CD8-positive, alpha-beta memory T cell (primary cell): ENCODE results near the gene AKR7A3. TPM values are rescaled to one million over a fixed set of nuclear protein-coding genes. Genes with fewer than 3 reads are reported as not detected.

ENCODE experiments used
- CTCF ChIA-PET: fragments of 350-600 bp; sonication (Branson Sonifier 250); formaldehyde crosslinking; loops from one replicate; lab custom pipeline; 2021; ENCODE audit warnings: antibody characterized with exemption; lab: Charles Lee
- POLR2A ChIA-PET: fragments of 350-600 bp; sonication (Branson Sonifier 250); formaldehyde crosslinking; loops from one replicate; lab custom pipeline; 2021; ENCODE audit warnings: antibody characterized with exemption; lab: Charles Lee
- DNase-seq, 5 donors: peaks; one replicate each; pipeline versions ENCODE4 v3.0.0 to v3.0.0-alpha.2; 2020 to 2022; ENCODE audit warnings: mixed read lengths in 1 of 5
- H3K27ac ChIP-seq: one replicate; pipeline ENCODE4 v1.7.0; 2013; ENCODE audit warnings: low read depth, mild to moderate bottlenecking, low read length, moderate library complexity
- H3K27me3 ChIP-seq: 2 replicates; pipeline ENCODE4 v1.7.0; 2013; ENCODE audit warnings: low read length, mild to moderate bottlenecking; ENCODE audit not compliant: insufficient read depth, poor library complexity, severe bottlenecking
- H3K36me3 ChIP-seq: 2 replicates; pipeline ENCODE4 v1.7.0; 2013; ENCODE audit warnings: mild to moderate bottlenecking, low read length, moderate library complexity; ENCODE audit not compliant: insufficient read depth
- H3K4me1 ChIP-seq: 2 replicates; pipeline ENCODE4 v1.7.0; 2013; ENCODE audit warnings: mild to moderate bottlenecking, low read length, moderate library complexity; ENCODE audit not compliant: insufficient read depth
- H3K4me3 ChIP-seq: 2 replicates; pipeline ENCODE4 v1.7.0; 2013; ENCODE audit warnings: mild to moderate bottlenecking, low read length
- H3K9me3 ChIP-seq: 2 replicates; pipeline ENCODE4 v1.7.0; 2013; ENCODE audit warnings: mild to moderate bottlenecking, low read length
- H3K27ac Mint-ChIP-seq, 8 donors: one replicate each; pipeline ENCODE4 v1.8.0; 2020 to 2021; ENCODE audit warnings: mixed read lengths in 8 of 8, mild to moderate bottlenecking in 6 of 8, inconsistent platforms in 3 of 8, moderate library complexity in 3 of 8
- H3K27me3 Mint-ChIP-seq, 2 donors: one replicate each; pipeline ENCODE4 v1.8.0; 2020 to 2021; ENCODE audit warnings: mixed read lengths in 2 of 2, mild to moderate bottlenecking in 1 of 2, moderate library complexity in 1 of 2
- H3K36me3 Mint-ChIP-seq, 3 donors: one replicate each; pipeline ENCODE4 v1.8.0; 2020 to 2021; ENCODE audit warnings: mixed read lengths in 3 of 3, inconsistent platforms in 1 of 3, mild to moderate bottlenecking in 1 of 3
- H3K4me1 Mint-ChIP-seq, 3 donors: one replicate each; pipeline ENCODE4 v1.8.0; 2020 to 2021; ENCODE audit warnings: mixed read lengths in 3 of 3, inconsistent platforms in 1 of 3, mild to moderate bottlenecking in 1 of 3
- H3K4me3 Mint-ChIP-seq, 7 donors: one replicate each; pipeline ENCODE4 v1.8.0; 2020 to 2021; ENCODE audit warnings: mixed read lengths in 7 of 7, mild to moderate bottlenecking in 6 of 7, moderate library complexity in 4 of 7, inconsistent platforms in 2 of 7
- H3K9me3 Mint-ChIP-seq, 5 donors: one replicate each; pipeline ENCODE4 v1.8.0; 2020 to 2022; ENCODE audit warnings: mixed read lengths in 5 of 5, mild to moderate bottlenecking in 3 of 5, moderate library complexity in 2 of 5, inconsistent platforms in 1 of 5
- polyA plus RNA-seq: library from polyadenylated mRNA; unstranded; fragments of 300-500 nt; fragmentation: Illumina TruSeq; gene quantifications from one replicate; pipeline ENCODE4 v1.2.3, GENCODE V29; 2021
- total RNA-seq, 2 experiments: library from RNA; stranded (reverse); gene quantifications; one replicate each; pipeline ENCODE4 v1.2.3, GENCODE V29; 2021

The AKR7A3 gene
- total and polyA plus RNA-seq, 3 experiments from 2014 or later: 0.29 to 0.50 TPM; not detected in 1

DNA sequence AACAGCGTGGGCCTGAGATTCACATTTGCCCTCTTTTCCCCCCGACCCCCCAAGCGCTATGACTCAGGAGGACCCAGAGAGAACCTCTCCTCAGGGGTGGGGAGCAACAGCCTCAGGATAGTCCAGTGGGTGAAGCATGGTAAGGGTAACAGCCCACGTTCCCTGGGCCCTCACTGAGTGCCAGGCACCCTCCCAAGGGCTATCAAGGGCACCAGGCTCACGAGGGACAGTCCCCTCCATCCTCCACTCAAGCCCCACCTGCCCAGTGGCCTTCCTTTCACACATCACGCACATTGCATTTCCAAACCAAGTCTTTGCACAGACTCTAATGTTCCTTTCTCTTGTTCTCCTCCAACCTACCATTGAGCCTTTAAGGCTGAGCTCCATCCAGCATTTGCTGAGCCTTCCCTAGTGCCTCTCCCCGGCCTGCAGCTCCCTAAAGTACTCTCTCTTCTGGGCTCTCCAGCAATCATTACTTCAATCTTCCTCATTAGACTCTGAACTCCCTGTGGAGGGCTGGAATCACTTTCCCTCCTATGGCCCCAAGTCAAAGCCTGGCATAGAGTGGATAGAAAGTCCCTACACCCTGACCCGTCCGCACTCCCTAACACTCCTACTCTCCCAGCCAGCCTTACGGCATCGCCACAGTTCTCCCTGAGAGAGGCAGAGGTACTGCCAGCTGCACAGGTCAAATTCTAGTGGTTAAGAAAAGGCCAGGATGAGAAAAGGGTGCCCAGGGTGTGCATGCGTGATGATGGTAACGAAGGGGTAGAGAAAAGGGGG lies 22.3 kb upstream of the AKR7A3 start:
- peak overlapping the region in 7 of 8 donors; percentile 11 to 92 (median 89) for H3K27ac Mint-ChIP-seq
- H3K27me3 ChIP-seq: no peaks in the 10 kb centered on the region
- H3K36me3 ChIP-seq: peaks cover 10% of the 10 kb centered on the region
- H3K27me3 Mint-ChIP-seq: no peaks in the 10 kb centered on the region
- peaks cover 29 to 48% (median 41%) of the 10 kb centered on the region in 3 donors for H3K4me1 Mint-ChIP-seq
- H3K9me3 ChIP-seq: no peaks in the 10 kb centered on the region
- DNase-seq: peak in 1 of 5 donors; percentile 37
- H3K36me3 Mint-ChIP-seq: peaks cover 0 to 33% (median 9%) of the 10 kb centered on the region in 3 donors
- H3K27ac ChIP-seq: peak overlapping the region; percentile 21
- H3K4me1 ChIP-seq: peaks cover 13% of the 10 kb centered on the region
- CTCF ChIA-PET: interaction anchor here (1.6 kb wide), 1 partner anchor 351 kb away, joined by 3 read pairs; no protein-coding TSS in a partner anchor
- peak overlapping the region; percentile 76 for H3K4me3 ChIP-seq
- H3K4me3 Mint-ChIP-seq: peak overlapping the region; percentile 81 to 94 (median 91)
- POLR2A ChIA-PET: interaction anchor here (0.6 kb wide), 1 partner anchor 144 kb away, joined by 3 read pairs; no protein-coding TSS in a partner anchor
- H3K9me3 Mint-ChIP-seq: no peaks in the 10 kb centered on the region

DNA sequence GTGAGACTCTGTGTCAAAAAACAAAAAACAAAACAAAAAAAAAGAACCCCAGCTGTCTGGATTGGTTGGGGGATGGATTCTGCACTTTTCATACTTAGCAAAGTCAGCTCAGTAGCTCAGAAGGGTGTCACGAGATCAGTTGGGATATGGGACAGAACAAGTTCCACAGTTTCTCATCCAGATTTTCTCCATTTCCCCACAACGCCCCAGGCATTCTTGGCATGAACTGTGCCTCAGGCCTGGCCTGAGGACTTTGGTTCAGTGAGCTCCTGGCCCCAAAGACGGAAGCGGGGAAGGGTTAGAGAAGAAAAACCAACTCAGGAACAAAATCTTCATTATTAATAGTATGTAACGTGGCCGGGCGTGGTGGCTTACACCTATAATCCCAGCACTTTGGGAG lies 21.5 kb upstream of the AKR7A3 start:
- Histone ChIP-seq H3K36me3 (peaks cover 17% of the 10 kb centered on the region), H3K4me3 (no peak overlapping the region), H3K9me3 (no peaks in the 10 kb centered on the region), H3K27ac (no peak overlapping the region), H3K27me3 (no peaks in the 10 kb centered on the region), H3K4me1 (peaks cover 13% of the 10 kb centered on the region)
- peak overlapping the region in 4 of 8 donors; percentile 29 to 70 (median 50) for H3K27ac Mint-ChIP-seq
- CTCF ChIA-PET: no interaction called here
- no peaks in the 10 kb centered on the region for H3K9me3 Mint-ChIP-seq
- H3K36me3 Mint-ChIP-seq: peaks cover 0 to 41% (median 9%) of the 10 kb centered on the region in 3 donors
- peak overlapping the region; percentile 13 to 93 (median 81) for H3K4me3 Mint-ChIP-seq
- POLR2A ChIA-PET: no interaction called here
- no peaks in the 10 kb centered on the region for H3K27me3 Mint-ChIP-seq
- peaks cover 27 to 42% (median 41%) of the 10 kb centered on the region in 3 donors for H3K4me1 Mint-ChIP-seq
- peak in 1 of 5 donors; percentile 31 for DNase-seq

DNA sequence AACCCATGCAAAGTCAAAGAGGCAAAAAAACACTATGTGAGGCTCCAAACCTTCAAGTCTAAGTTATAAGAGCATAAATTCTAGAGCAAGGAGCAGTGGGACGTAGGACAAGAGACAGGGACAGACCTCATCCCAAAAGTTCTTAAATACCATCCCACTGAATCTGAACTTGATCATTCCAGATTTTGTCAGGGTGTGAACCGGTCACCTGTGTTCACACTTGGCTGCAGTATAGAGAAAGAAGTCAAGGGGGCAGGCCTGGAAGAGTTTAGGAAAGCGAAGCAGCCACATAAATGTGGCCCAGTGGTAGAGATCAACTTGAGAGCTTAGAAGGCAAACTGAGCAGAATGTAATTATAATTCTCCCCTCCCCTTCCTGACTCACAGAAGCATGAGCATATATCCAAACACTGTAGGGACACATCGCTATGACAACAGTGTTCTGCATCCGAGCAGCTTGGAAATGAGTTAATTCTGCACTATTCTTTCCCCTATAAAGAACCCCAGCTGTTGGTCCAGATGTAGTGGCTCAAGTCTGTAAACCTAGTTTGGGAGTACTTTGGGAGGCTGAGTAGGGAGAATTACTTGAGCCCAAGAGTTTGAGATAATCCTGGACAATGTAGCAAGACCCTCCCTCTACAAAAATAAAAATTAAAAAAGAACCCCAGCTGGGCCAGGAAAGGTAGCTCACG lies 20.7 kb upstream of the AKR7A3 start:
- Mint-ChIP-seq H3K27me3 (no peaks in the 10 kb centered on the region), H3K4me1 (peaks cover 27 to 42% (median 41%) of the 10 kb centered on the region in 3 donors), H3K36me3 (peaks cover 0 to 49% (median 15%) of the 10 kb centered on the region in 3 donors), H3K9me3 (no peaks in the 10 kb centered on the region), H3K27ac (peak overlapping the region in 2 of 8 donors; percentile 19 to 49), H3K4me3 (peak overlapping the region in 5 of 7 donors; percentile 20 to 73 (median 53))
- Histone ChIP-seq H3K4me3 (no peak overlapping the region), H3K4me1 (peaks cover 13% of the 10 kb centered on the region), H3K36me3 (peaks cover 20% of the 10 kb centered on the region), H3K27ac (no peak overlapping the region), H3K9me3 (no peaks in the 10 kb centered on the region), H3K27me3 (no peaks in the 10 kb centered on the region)
- POLR2A ChIA-PET: no interaction called here
- no peak for DNase-seq
- CTCF ChIA-PET: no interaction called here

DNA sequence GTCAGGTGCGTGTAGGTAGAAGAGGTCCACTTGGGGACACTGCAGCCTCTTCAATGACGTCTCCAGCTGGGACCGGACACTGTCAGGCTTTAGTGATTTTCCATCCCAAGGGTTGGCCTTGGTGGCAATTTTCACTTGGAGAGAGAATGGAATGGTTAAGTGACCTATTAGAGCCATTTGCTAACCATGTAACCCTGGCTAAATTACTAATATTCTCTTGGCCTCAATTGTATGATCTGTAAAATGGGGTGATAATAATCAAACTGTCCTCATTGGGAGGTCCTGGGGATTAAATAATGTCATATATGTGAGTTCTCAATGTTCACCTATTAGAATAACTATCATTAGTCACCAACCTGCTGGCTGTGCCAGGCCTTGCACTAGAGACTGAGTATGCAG lies 19.9 kb upstream of the AKR7A3 start:
- Histone ChIP-seq H3K27me3 (no peaks in the 10 kb centered on the region), H3K4me1 (peaks cover 13% of the 10 kb centered on the region), H3K4me3 (no peak overlapping the region), H3K27ac (no peak overlapping the region), H3K36me3 (peaks cover 24% of the 10 kb centered on the region), H3K9me3 (no peaks in the 10 kb centered on the region)
- peak overlapping the region in 1 of 8 donors; percentile 49 for H3K27ac Mint-ChIP-seq
- H3K4me1 Mint-ChIP-seq: peaks cover 25 to 39% (median 36%) of the 10 kb centered on the region in 3 donors
- peak overlapping the region in 3 of 7 donors; percentile 3 to 73 (median 53) for H3K4me3 Mint-ChIP-seq
- ChIA-PET POLR2A (no interaction called here), CTCF (no interaction called here)
- H3K27me3 Mint-ChIP-seq: no peaks in the 10 kb centered on the region
- no peak for DNase-seq
- peaks cover 3 to 57% (median 19%) of the 10 kb centered on the region in 3 donors for H3K36me3 Mint-ChIP-seq
- no peaks in the 10 kb centered on the region for H3K9me3 Mint-ChIP-seq

DNA sequence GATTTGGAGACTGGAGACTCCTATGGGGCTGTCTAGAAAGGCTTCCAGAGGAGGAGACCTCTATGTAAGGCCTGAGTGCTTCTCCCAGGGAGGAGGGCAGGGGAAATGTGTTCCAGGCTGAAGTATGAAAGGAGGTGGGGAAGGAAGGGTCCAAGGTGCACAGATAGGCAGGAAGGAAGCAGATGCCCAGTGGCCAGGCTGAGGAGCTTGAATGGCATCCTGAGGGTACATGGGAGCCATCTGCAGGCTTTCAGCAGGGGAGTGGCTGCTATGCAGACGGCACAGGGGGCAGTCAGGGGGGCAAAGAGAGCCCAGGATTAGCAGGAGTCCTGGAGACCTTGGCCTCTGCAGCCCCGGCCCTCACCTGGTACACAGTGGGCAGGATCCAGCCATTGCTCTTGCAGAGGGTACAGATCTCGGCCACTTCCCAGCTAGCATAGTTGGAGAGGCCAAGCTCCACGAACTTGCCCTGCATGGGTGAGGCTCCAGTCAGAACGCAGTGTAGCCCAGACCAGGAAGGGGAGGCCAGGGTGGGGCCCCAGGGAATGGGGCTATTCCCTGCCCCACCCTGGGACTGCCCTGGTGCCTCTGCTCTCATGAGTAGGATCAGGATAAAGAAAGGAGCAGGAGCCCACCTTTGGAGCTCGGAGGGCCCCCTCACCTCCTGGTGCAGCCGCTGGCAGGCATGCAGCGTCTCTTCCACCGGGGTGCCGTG lies 19.4 kb upstream of the AKR7A3 start:
- Histone ChIP-seq H3K4me3 (no peak overlapping the region), H3K9me3 (no peaks in the 10 kb centered on the region), H3K27ac (no peak overlapping the region), H3K27me3 (no peaks in the 10 kb centered on the region), H3K36me3 (peaks cover 29% of the 10 kb centered on the region), H3K4me1 (peaks cover 12% of the 10 kb centered on the region)
- H3K4me3 Mint-ChIP-seq: peak overlapping the region in 2 of 7 donors; percentile 9 to 32
- POLR2A ChIA-PET: no interaction called here
- no peaks in the 10 kb centered on the region for H3K27me3 Mint-ChIP-seq
- no peaks in the 10 kb centered on the region for H3K9me3 Mint-ChIP-seq
- CTCF ChIA-PET: no interaction called here
- H3K4me1 Mint-ChIP-seq: peaks cover 20 to 33% (median 31%) of the 10 kb centered on the region in 3 donors
- H3K36me3 Mint-ChIP-seq: peaks cover 6 to 61% (median 21%) of the 10 kb centered on the region in 3 donors
- peak in 1 of 5 donors; percentile 36 for DNase-seq
- H3K27ac Mint-ChIP-seq: peak overlapping the region in 1 of 8 donors; percentile 24

DNA sequence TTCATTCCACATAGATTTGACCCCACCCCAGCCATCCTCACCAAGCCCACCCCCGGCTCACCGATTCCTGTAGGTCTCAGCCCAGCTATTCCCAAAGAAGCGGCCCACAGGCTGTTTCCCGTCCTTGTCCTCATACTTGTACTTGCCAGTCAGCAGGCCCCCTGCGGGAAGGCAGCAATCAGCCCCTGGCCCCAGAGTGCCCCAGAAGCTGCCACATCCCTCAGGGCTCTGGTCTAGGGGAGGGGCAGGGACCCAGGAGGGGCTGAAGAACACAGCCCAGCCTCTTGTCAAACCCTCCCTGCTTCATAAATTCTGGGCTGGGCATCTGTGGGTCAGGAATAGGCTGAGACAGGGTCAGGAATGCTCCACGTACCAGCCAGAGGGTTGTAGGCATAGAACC lies 18.4 kb upstream of the AKR7A3 start:
- Histone ChIP-seq H3K4me1 (peaks cover 9% of the 10 kb centered on the region), H3K4me3 (no peak overlapping the region), H3K27ac (no peak overlapping the region), H3K36me3 (peaks cover 30% of the 10 kb centered on the region), H3K27me3 (no peaks in the 10 kb centered on the region), H3K9me3 (no peaks in the 10 kb centered on the region)
- Mint-ChIP-seq H3K27me3 (no peaks in the 10 kb centered on the region), H3K4me3 (no peak overlapping the region), H3K9me3 (no peaks in the 10 kb centered on the region), H3K27ac (no peak overlapping the region), H3K4me1 (peaks cover 16 to 30% (median 26%) of the 10 kb centered on the region in 3 donors), H3K36me3 (peaks cover 6 to 66% (median 21%) of the 10 kb centered on the region in 3 donors)
- ChIA-PET POLR2A (no interaction called here), CTCF (no interaction called here)
- DNase-seq: peak in 1 of 5 donors; percentile 18

DNA sequence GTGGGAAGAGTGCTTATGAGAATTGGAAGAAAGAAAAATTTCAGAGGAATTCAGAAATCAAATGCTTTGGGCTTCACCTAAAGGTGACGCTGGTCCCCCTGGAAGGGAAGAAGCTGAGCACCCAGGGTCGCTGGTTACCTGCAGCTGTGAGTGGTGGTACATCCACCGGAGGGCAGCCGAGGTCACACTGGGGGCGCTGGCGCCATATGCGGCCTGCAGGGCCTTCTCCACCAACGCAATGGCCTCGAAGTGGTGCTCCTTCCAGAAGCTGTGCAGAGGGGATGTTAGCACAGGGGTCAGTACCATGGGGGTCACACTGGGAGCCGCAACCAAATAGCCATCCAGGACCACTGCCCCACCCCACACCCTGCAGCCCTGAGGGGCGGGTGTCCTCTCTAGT lies 17.3 kb upstream of the AKR7A3 start:
- Mint-ChIP-seq H3K27ac (no peak overlapping the region), H3K4me1 (peaks cover 12 to 23% (median 19%) of the 10 kb centered on the region in 3 donors), H3K9me3 (no peaks in the 10 kb centered on the region), H3K4me3 (no peak overlapping the region), H3K27me3 (no peaks in the 10 kb centered on the region), H3K36me3 (peaks cover 6 to 64% (median 20%) of the 10 kb centered on the region in 3 donors)
- peaks cover 30% of the 10 kb centered on the region for H3K36me3 ChIP-seq
- ChIA-PET POLR2A (no interaction called here), CTCF (no interaction called here)
- peaks cover 4% of the 10 kb centered on the region for H3K4me1 ChIP-seq
- DNase-seq: peak in 1 of 5 donors; percentile 26
- H3K27me3 ChIP-seq: no peaks in the 10 kb centered on the region
- no peak overlapping the region for H3K4me3 ChIP-seq
- H3K9me3 ChIP-seq: no peaks in the 10 kb centered on the region
- H3K27ac ChIP-seq: no peak overlapping the region
